NB4 (cell line): ENCODE measurements around the gene ANKRD31.

Source experiments
- CTCF ChIP-seq: IDR thresholded peaks from one replicate; pipeline ENCODE4 v1.5.1; 2012; ENCODE audit warnings: low read depth, low read length
- MAX ChIP-seq: IDR thresholded peaks from 2 replicates; pipeline ENCODE4 v1.6.1; 2011; ENCODE audit warnings: low read depth, low read length
- MYC ChIP-seq: IDR thresholded peaks from 2 replicates; pipeline ENCODE4 v1.6.1; 2011; ENCODE audit warnings: low read depth, low read length
- POLR2A ChIP-seq: IDR thresholded peaks from 2 replicates; pipeline ENCODE4 v1.6.1; 2011; ENCODE audit warnings: mild to moderate bottlenecking; ENCODE audit not compliant: insufficient read length; ENCODE audit errors: extremely low read depth

GRCh38 chr5:75045071-75045470, 191.6 kb downstream of the ANKRD31 start:
- TF ChIP-seq CTCF (no peak), POLR2A (no peak), MAX (no peak), MYC (no peak)
